ENCODE results near the gene AHSP.
"Not testable (repeated sequence)": the region's sequence is repeated elsewhere in the genome, so short reads cannot be mapped to it uniquely, and the experiment has no call there.

Gene AHSP

DNA sequence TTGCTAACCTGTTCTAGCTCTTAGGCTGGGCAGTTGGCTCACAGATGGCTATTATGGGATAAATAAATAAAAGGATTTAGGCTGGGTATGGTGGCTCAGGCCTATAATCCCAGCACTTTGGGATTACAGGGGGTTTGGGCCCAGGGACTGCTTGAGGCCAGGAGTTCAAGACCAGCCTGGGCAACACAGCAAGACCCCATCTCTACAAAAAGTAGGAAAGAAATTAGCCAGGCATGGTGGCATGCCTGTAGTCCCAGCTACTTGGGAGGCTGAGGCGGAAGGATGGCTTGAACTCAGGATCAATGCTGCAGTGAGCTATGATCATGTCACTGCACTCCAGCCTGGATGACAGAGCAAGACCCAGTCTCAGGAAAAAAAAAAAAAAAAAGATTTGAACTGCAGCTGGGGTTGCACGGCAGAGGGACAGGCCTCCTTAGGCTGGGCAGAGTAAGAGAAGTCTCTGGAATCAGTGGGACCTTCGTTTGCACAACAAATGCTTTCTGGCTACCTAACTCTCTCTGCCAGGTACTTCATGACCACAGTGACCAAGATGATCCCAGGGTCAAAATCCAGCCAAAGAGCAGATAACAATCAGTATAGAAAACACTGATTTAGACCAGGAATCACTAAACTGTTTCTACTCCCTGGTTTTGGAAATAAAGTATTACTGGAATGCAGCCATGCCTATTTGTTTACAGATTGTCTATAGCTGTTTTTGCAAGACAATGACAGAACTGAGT, 26.3 kb upstream of the AHSP start:
- DNase-seq (ENCODE audit: low read depth): no peak

DNA sequence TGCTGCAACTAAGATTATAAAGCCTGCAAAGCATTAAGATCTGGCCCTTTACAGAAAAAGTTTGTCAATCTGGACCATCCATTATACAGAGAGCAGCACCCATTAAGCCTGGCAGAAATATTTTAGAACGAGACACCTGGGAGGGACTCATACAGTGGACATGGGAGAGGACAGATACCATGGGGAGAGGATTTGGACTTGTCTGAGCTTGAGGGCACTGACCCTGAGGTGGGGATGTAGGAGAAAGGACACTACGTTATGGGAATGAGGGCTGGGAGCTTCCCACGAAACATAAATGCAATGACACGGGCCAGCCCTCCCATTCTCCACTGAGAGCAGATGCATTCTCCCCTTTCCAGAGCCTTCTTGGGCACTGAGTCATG, 25.7 kb upstream of the AHSP start:
- DNase-seq (ENCODE audit: low read depth): no peak

DNA sequence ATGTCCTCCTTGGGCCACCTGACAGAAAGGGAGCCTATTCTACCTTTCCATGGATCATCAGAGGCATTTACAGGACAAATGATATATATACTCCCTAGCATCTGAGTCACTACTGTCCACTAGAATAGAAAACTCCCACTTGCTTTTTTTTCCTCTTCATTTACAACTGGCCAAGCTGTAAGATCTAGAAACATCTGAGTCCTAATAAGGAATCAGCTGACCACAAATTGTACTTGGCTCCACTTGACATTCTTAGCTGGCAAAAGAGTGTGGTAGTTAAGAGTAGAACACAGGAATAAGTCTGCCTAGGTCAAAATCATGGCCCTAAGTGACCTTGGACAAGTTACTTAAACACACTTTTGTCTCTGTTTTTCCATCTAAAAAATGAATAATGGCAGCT, 24.7 kb upstream of the AHSP start:
- no peak for DNase-seq (ENCODE audit: low read depth)

DNA sequence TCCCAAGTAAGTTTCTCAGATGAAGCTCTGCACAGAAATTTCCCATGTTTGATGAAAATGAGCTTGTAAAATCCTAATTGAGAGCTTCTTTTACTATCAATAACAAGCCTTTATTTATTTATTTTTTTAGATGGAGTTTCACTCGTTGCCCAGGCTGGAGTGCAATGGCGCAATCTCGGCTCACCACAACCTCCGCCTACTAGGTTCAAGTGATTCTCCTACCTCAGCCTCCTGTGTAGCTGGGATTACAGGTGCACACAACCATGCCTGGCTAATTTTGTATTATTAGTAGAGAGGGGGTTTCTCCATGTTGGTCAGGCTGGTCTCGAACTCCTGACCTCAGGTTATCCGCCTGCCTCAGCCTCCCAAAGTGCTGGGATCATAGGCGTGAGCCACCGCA, 24.1 kb upstream of the AHSP start:
- DNase-seq (ENCODE audit: low read depth): not testable (repeated sequence)

DNA sequence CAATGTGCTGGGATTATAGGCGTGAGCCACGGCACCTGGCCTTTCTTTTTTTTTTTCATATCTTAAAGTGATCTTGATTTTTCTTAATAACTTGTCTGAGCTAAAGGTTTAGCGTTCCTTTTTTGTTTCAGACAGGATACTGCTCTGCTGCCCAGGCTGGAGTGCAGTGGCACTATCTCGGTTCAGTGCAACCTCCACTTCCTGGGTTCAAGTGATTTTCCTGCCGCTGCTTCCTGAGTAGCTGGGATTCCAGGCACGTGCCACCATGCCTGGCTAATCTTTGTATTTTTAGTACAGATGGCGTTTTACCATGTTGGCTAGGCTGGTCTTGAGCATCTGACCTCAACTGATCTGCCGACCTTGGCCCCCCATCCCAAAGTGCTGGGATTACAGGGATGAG, 23.5 kb upstream of the AHSP start:
- no peak for DNase-seq (ENCODE audit: low read depth)

DNA sequence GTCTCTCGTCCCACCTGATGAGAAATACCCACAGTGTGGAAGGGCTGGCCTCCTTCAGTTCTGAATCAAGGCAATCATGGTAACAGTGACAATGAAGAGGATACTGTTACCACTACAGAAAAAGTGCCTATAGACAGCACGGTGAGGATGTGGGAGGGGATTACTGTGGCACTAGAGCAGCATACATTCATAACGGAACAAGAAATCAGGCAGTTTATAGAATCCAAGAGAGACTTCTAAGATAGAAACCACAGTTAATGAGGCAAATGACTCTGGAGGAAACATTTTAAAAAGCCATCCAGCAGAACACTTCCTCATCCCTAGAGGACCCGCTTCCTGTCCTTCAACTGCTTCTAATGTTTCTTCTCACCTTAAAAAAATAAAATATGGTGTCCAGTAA, 22.2 kb upstream of the AHSP start:
- no peak for DNase-seq (ENCODE audit: low read depth)

DNA sequence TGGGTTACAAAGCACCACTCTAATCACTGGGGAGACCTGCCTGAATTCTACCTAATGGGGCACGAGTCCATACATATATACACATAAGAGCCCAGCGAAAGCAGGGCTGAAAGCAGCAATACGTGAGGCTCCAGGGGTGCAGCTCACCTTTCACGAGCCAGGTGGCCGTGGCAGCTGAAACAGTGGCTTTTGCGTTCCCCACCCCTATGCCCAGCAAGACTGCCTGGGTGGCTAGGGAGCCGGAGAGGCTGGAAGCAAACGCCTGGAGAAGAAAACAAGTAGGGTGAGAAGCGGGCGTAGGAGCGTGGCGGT, 20.1 kb upstream of the AHSP start:
- no peak for DNase-seq (ENCODE audit: low read depth)

DNA sequence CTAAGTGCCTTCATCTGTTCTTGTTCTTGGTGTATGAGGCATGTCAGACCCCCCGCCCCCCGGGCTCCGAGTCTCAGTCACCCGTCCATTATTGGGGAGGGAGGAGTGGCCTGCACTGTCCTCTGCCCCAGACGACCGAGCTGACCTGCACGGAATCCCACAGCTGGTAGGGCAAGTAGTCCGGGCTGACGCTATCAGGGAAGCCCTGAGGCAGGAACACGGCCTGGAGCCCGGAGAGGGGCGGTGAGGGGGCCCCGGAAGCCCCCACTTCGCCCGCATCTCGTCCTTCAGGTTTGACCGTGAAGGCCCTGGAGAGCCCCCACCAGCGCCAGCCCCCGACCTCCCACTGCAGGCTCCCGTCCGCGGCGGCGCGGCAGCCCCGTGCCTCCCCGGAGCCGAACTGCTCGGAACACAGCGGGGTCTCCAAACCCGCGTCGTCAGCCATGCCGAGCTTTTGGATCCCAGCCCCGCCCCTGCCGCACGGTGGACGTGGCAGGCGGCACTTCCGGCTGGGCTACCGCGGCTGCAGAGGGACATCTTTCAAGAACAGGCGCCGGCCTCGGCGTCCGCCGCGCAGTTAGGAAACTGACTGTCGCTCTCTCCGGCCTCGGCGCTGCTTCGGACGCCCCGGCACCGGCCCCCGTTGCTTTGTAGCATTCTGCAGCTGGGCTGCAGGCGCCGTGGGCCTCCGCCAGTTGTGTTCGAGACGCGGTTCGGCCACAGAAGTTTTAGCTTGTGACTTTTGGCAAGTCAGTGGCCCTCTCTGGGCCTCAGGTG, 19.6 kb upstream of the AHSP start, which contains the start of gene RUSF1:
TSS of gene RUSF1 (minus strand) at position 463 of the 777 bp plus-strand sequence. CDS start at position 445, 18 bp downstream.
- DNase-seq (ENCODE audit: low read depth): peak; percentile 56

DNA sequence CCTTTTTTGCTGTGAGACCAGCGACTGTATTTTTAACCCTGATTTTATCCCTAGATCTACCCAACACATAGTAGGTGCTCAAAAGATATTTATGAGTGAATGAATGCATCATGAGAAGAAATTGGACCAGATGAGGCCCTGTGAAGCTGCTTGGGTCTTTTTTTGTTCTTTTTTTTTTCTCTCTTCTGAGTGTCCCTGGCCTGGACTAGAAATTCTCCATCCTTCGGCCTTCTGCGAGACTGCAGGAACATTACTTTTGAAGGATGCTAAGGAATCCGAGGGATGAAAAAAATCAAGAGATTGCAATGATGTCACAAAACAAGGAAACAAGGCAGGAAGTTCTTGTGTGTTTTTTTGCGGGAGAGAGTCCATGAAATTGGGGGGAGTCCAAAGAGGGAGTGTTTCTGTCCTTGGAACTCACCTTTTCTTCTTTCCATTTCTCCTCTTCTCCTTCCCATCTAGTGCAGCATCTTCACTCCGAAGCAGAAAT, 18.9 kb upstream of the AHSP start:
- no peak for DNase-seq (ENCODE audit: low read depth)

DNA sequence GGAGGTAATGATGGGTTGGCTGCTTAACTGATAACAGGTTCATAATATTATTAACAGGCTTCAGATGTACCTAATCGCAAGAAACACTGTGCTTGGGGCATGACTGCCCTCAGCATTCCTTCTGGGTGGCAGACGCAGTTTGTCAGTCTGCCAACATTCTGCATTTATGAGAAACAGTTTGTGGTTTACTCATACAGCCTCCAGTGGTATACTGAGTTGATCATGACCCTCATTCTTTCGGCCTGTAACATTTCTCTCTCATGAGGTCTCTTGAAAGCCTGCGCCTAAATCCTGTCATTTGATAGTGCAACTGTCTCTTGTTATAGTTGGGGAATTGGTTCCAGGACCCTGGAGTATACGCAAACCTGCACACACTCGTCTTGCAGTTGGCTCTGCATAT, 14.6 kb upstream of the AHSP start:
- peak; percentile 68 for DNase-seq (ENCODE audit: low read depth)

DNA sequence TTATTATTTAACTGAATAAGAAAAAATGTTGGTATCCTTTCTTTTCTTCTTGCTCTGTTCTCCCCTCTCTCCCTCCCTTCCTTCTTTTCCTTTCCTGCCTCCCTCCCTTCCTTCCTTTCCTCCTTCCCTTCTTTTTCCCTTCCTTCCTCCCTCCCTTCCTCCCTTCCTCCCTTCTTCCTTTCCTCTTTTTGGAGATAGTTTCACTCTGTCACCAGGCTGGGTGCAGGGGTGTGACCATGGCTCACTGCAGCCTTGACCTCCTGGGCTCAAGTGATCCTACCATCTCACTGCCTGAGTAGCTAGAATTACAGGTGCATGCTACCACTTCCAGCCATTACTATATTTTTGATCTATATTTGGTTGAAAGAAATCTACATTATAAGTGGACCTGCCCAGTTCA, 13.8 kb upstream of the AHSP start:
- no peak for DNase-seq (ENCODE audit: low read depth)

DNA sequence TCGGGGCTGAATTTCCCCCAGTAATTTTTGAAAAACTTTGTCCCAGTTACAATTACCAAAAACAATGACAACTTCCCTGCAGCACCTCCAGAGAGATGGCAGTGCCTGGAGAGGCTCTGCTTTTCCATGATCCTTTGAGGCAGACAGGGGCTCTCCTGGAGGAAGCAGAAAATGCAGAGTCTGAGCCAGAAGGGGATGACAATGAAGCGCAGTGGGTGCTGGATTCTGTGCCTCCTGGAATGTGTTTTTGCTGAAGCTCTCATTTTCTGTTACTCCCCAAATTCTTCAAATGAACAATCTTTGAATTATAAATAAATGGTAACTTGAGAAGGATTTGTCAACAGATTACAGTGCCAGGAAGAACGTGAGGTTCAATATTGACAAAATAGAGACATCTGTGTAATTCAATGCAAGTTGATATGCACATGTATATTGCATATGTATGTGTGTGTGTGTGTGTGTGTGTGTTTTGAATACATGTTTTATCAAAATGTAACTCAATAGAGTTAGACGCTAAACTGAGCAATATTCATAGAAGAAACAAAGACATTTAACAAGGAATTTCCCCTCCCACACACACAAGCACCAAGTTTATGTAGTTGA, 9.8 kb upstream of the AHSP start:
- no peak for DNase-seq (ENCODE audit: low read depth)

DNA sequence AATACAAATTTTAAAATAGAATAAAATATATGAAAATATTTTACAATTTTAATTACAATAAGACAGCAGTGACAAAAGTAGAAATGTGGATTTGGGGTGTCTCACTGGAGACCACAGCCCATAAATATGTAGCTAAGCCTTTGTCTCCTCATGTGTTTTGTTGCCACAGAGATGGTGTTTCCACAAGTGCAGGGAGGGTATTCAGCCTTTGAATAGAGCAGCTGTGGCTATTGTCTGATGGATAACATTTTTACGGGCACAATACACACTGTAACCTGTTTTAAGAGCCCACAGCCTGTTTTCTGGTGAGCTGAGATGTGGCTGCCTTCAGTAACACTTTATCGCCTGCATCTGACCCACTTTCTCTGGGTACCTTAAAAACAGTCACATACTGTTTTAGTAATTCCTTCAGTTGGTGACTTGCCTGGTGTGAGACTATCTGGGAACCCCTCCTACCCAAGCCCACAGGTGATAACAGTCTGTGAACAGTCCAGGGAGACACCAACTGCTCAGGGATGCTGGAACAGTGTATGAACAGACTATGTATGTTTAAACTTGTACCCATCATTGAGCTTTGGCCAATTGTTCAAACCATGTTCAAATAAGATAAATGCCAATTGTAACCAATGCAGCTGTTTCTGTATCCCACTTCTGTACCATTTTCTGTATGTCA, 7.8 kb upstream of the AHSP start:
- DNase-seq (ENCODE audit: low read depth): no peak

DNA sequence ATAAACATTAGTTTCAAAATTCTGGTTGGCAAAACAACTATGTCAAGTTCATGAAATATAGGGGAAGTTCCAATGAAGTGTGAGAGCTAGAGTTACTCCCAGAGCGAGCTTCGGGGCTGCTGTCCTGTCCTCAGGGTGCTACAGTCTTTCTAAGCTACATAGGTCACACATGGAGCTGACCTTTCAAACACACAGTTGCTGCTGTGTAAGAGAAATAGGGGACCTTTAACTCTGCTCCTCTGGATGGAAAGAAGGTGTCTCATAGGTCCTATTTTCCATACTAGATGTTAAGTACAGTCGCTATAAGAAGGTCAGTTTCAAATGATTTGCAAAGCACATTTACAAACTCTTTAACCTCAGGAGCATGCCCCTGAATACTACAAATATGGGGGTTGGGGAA, 6.3 kb upstream of the AHSP start:
- DNase-seq (ENCODE audit: low read depth): no peak

DNA sequence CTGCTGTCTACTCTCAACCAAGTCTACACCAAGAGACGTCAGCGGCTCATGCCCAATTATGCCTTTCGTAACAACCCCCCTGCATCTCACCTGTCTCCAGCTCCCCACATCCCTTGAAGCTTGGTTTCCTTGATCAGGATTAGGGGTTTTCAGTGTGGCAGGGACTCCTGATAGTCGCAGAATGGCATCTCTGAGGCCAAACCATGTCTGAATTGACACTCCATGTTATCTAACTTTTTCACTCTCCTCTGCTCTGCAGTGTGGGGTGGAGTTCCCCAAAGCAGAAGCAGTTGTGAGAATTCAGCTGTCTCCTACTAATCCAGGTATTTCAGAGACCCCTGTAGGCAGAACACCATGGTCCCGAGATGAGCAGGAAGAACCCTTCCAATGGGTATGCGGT, 5.6 kb upstream of the AHSP start:
- DNase-seq (ENCODE audit: low read depth): no peak

DNA sequence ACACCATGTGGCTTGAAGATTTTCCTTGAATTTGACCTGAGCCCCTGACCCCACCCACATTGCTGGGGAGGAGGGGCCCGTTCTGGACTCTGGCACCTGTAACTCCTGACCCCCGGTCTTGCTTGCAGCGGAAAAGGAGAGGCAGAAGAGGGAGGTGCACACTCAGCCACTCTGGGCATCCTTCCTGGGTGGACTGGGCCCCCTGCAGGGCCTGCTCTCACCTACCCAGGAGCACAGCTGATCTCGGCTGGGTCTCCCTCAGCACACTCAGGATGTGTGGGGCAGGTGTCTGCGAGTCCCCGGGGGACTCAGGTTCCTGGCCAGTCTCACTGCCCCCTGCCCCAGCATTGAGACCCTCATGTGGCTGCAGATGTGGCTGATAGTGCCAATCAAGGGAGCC, 3.9 kb upstream of the AHSP start:
- not testable (repeated sequence) for DNase-seq (ENCODE audit: low read depth)

DNA sequence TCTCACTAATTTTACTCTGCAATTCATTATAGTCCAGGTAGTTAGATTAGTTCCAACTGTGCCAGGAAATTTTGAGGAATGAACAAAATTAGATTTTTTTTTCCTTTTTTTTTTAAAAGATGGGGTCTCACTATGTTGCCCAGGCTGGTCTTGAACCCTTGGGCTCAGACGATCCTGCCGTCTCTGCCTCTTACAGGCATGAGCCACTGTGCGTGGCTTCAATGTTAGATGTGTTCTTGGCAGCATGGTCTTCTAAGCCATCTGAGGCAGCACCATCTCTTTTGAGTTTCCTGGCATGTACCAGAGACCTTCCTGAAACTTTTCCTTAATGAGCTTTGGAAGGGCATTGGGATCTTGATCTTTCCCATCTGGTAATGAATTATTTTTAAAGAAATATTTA, 2.6 kb upstream of the AHSP start:
- DNase-seq (ENCODE audit: low read depth): no peak

DNA sequence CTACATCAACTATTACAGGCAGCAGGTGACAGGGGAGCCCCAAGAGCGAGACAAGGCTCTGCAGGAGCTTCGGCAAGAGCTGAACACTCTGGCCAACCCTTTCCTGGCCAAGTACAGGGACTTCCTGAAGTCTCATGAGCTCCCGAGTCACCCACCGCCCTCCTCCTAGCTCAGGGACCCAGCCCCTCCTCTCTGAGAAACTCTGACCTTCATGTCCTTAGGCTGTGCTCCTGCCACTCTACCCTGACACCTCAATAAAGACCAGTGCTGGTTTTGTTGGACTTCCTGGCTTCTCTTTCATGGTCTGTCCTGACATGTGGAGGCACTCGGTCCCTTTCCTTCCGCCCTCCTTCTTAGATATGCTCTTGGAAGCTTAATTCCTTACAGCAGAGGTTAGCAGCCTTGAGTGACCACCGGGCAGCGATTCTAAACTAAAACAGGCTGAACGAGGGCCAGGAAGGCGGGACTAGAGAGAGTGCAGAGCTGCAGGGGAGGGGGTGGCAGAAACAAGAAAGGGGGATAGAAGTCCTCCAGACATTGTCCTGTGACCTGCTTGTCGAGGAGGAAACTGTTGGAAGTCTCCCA, 915 bp downstream of the AHSP start:
- DNase-seq (ENCODE audit: low read depth): no peak

DNA sequence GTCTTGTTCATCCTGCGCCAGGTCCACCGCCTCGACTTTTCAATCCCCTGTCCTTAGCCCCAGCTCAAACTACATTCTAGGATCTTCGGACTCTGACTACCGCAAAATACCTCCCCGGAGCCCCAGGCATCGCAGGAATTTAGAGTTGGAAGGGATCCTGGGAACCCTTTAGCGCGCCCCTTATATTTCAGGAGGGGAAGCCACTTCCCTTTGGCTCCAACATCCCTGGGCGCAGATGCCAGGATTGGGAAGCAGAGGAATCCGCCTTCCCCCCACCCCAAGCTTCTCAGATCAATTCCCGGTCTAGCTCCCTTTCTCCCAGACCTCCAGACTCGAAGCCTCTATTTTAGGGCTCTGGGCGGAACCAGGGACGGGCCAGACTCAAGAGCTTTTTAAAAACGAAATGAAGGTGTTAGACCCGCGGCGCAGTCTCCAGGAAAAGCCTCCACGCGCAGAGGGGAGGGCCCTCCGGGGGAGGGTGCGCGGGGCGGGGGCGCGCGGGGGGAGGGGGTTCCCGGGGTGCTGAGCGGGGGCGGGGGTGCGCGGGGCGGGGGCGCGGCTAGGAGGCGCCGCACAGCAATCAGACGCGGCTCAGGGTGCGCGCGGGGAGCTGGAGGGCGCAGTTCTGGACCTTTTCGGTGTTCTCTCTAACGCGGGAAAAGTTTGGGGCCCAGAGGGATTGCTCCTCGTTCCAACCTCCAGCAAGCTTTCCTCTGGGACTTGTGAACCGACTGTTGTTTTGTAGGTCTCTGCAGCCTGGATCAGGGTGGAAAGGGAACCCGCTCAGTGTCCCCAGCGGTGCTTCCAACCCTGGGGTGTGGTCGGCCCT, 1.6 kb downstream of the AHSP start:
- DNase-seq (ENCODE audit: low read depth): no peak

DNA sequence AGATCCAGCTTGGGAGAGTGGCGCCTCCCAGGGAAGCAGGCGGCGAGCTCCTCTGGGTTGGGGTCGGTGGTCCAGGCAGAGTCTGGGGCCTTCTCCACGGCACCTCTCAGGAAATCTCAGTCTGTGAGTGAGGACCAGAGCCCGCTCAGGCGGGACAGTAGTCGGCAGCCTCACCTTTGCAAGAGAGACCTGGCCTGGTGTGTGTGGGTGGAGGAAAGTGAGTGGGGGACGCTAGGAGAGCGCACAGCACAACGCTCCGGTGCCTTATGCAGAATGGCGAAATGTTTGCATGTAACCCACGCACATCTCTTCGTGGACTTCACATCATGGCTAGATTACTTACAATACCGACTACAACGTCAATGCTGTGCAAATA, 2.2 kb downstream of the AHSP start:
- DNase-seq (ENCODE audit: low read depth): no peak

DNA sequence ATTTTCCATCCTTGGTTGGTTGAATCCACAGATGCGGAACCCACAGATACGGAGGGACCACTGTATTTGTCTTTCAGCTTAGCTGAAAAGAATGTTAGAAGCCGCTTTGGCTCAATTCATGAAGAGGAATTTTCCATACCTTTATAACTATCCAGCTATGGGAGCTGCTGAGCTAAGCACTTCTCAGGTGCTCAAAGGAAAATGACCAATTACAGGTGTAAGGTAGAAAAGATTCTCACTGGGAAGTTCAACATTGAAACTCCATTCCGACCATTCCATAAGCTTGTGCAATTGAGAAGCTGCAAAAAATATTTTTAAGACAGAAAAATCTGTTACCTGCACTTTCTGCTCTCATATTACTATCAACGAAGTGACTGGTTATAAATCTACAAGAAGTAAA, 2.7 kb downstream of the AHSP start:
- DNase-seq (ENCODE audit: low read depth): no peak

DNA sequence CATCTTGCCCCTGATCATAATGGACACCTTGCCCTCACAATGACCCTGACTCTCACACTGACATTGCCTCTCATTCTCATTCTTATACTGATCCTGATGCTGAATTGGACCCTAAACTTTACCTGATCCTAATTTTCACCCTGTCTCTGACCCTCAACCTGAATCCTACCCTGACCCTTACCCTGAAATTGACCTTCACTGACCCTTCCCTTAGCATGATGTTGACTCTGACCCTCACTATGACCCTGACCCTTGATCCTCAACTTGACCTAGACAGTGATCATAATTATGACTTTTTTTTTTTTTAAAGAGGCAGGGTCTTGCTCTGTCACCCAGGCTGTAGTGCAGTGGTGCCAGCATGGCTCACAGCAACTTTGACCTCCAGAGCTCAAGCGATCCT, 3.4 kb downstream of the AHSP start:
- DNase-seq (ENCODE audit: low read depth): no peak
